ENCODE measurements around the gene CABP1.

Gene CABP1

GRCh38 chr12:120652656-120653435 is 12.4 kb downstream of the CABP1 start:
- no peak for TF ChIP-seq CTCF (conservative IDR thresholded peaks at IDR 0.05)

GRCh38 chr12:120653611-120654010 is 13.2 kb downstream of the CABP1 start:
- TF ChIP-seq CTCF (conservative IDR thresholded peaks at IDR 0.05) = no peak
- H3K27ac ChIP-seq = no peak overlapping the region

More at GRCh38 chr12:120652656-120653435, 12.4 kb downstream of the CABP1 start:
- no peak overlapping the region for H3K27ac ChIP-seq

- no peak for TF ChIP-seq CTCF (conservative IDR thresholded peaks at IDR 0.05)
- H3K27ac ChIP-seq = no peak overlapping the region
Measured at GRCh38 chr12:120654656-120655055, 14.2 kb downstream of the CABP1 start.

- no peak overlapping the region for H3K27ac ChIP-seq
- TF ChIP-seq CTCF (conservative IDR thresholded peaks at IDR 0.05) = no peak
Measured at GRCh38 chr12:120656008-120656407, 15.6 kb downstream of the CABP1 start.

- no peak overlapping the region for H3K27ac ChIP-seq
- no peak for TF ChIP-seq CTCF (conservative IDR thresholded peaks at IDR 0.05)
Measured at GRCh38 chr12:120658286-120659150, 18.1 kb downstream of the CABP1 start.

GRCh38 chr12:120659151-120659525 is 18.7 kb downstream of the CABP1 start:
- H3K27ac ChIP-seq = no peak overlapping the region
- TF ChIP-seq CTCF (conservative IDR thresholded peaks at IDR 0.05) = no peak

GRCh38 chr12:120661432-120661831 is 21.0 kb downstream of the CABP1 start:
- TF ChIP-seq CTCF (conservative IDR thresholded peaks at IDR 0.05) = no peak

More at GRCh38 chr12:120661432-120661831, 21.0 kb downstream of the CABP1 start:
- H3K27ac ChIP-seq = no peak overlapping the region

Data from VCaP (cell line).